ENCODE measurements around the gene PITX1. TPM values are rescaled to one million over a fixed set of nuclear protein-coding genes. Genes with fewer than 3 reads are reported as not detected.

Gene PITX1
- total and polyA plus RNA-seq, 2 donors (not counting 3 experiments of a cell fraction or from before 2014, with no cell fraction given), result 0.48 to 6.0 TPM

GRCh38 chr5:135018457-135018856 lies 15.6 kb downstream of the PITX1 start:
- Histone ChIP-seq H2AFZ (ENCODE audit: low read depth, low read length) (no peak overlapping the region), H4K20me1 (replicated peaks; ENCODE audit: control insufficient read depth, extremely low read depth, insufficient read depth, low read length) (no peaks in the 10 kb centered on the region), H3K9ac (replicated peaks; ENCODE audit: extremely low read depth, insufficient read depth, low read length) (no peak overlapping the region), H3K36me3 (ENCODE audit: control insufficient read depth in 2 of 2, extremely low read depth in 1 of 2, insufficient read depth in 2 of 2, low read length in 2 of 2) (no peaks in the 10 kb centered on the region), H3K79me2 (ENCODE audit: control insufficient read depth, insufficient read depth, low read length) (no peaks in the 10 kb centered on the region), H3K9me1 (replicated peaks; ENCODE audit: control insufficient read depth, extremely low read depth, insufficient read depth, low read length) (no peaks in the 10 kb centered on the region), H3K27me3 (ENCODE audit: control insufficient read depth in 2 of 2, insufficient read depth in 2 of 2, low read length in 2 of 2) (peaks cover 4 to 9% of the 10 kb centered on the region in 2 experiments), H3K4me1 (ENCODE audit: control insufficient read depth, extremely low read depth, insufficient read depth, low read length) (no peaks in the 10 kb centered on the region), H3K4me2 (ENCODE audit: insufficient read depth, low read length) (no peak overlapping the region), H3K9me3 (replicated peaks; ENCODE audit: control insufficient read depth, insufficient read depth, low read length) (no peaks in the 10 kb centered on the region), H3K27ac (ENCODE audit: insufficient read depth, low read depth, low read length) (no peak overlapping the region), H3K4me3 (replicated peaks in 1 of 3; ENCODE audit: insufficient read depth in 1 of 3, low read depth in 1 of 3, low read length in 3 of 3) (no peak overlapping the region)
- dilution Hi-C loops (cut with MboI; ENCODE audit: extremely low pct_ligation_motif_present, low sequenced_read_pairs) (no loop called here), intact Hi-C loops (cut with micrococcal nuclease) (no loop called here)
- DNase-seq (ENCODE audit: low read depth, low spot score), result no peak
- no peak for FAIRE-seq
- TF ChIP-seq JUN (IDR thresholded peaks at IDR 0.05; ENCODE audit: borderline replicate concordance, insufficient read depth, insufficient read length, low read depth), result no peak
- TF ChIP-seq FOS (IDR thresholded peaks at IDR 0.05; ENCODE audit: borderline replicate concordance, insufficient read depth, low read length), result no peak
- TF ChIP-seq, protein P1, sequence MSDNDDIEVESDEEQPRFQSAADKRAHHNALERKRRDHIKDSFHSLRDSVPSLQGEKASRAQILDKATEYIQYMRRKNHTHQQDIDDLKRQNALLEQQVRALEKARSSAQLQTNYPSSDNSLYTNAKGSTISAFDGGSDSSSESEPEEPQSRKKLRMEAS (IDR thresholded peaks at IDR 0.05; ENCODE audit: insufficient read depth, insufficient read length), result no peak
- TF ChIP-seq MYC (IDR thresholded peaks at IDR 0.05; ENCODE audit: low read depth, low read length), result no peak
- no peak for TF ChIP-seq POLR2AphosphoS5 (IDR thresholded peaks at IDR 0.05; ENCODE audit: insufficient read depth, low read depth, low read length)
- no peak for TF ChIP-seq POLR2A (IDR thresholded peaks at IDR 0.05; ENCODE audit: low read depth, low read length)
- TF ChIP-seq GATA2 (IDR thresholded peaks at IDR 0.05; ENCODE audit: insufficient read depth, insufficient read length, low read depth, low read length), result no peak
- TF ChIP-seq CTCF (IDR thresholded peaks at IDR 0.05; ENCODE audit: extremely low read depth in 1 of 2, insufficient read depth in 1 of 2, low read depth in 1 of 2, low read length in 2 of 2), result no peak
- no peak for TF ChIP-seq EZH2 (IDR thresholded peaks at IDR 0.05; ENCODE audit: borderline replicate concordance, low read depth, low read length, severe bottlenecking)
- POLR2A ChIA-PET, result no interaction called here
- CTCF ChIA-PET, result interaction anchor here (1.3 kb wide), 1 partner anchor 542 kb away, joined by 3 read pairs; no protein-coding TSS in a partner anchor
- no TSS peak for BruUV-seq (replicated peaks)
